Activated CD4-positive, alpha-beta T cell treated with anti-CD3 and anti-CD28 coated beads, Interleukin-2, amount 50 U/mL, for 24 hours (primary cell): ENCODE data around the gene GAP43.

Source experiments
- DNase-seq, 2 donors: peaks; one replicate each; pipeline ENCODE4 v3.0.0-alpha.2; 2020; ENCODE audit warnings: low read depth in 1 of 2, low spot score in 1 of 2

GAP43 gene

DNA sequence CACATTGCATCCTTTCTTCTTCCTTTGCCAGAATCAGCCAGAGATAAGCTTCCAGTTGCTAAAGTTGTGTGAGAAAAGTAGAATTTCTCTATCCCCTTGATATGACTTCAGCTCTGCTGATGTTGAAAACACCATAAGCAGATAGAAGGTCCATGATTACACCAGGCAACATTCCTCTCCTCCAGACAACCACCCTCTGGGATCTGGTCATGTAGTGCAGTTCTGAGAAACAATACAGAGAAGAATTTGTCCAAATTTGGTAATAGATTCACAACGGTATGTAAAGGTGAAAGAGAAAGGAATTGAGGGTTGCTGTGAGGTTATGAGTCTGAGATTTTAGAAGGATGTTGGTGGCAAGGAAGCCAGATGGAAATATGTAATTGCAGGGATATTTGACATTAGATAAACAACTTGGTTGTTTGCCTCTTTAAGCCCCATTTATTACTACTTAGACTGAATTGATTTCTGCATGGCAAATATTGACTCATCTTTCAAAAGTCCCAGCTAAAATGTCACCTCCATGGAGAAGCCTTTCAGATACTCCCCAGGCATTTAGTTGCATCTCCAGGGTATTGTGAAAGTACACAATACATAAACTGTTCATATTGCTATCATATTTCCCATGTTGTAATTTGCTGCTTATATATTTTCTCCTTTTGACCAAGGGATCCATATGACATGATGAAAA, 134.9 kb downstream of the GAP43 start:
- DNase-seq, result no peak

DNA sequence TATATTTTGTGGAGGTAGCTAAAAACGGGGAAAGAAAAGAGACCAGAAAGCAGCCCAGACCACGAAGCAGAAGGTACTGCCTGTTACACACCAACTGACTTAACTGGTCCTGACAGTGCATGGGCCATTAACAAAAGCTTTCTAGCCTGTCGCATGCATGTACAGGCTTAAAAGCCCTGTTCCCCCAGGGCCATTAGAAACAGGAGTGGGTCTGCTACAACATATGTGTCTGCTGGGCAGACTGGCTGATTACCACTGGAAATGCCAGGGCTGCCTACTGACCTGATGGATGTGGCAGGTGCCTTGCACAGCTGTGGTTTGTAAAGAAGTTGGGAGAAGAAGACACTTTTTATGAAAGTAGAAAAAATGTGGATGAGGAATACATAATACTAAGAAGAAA, 137.4 kb downstream of the GAP43 start:
- no peak for DNase-seq

DNA sequence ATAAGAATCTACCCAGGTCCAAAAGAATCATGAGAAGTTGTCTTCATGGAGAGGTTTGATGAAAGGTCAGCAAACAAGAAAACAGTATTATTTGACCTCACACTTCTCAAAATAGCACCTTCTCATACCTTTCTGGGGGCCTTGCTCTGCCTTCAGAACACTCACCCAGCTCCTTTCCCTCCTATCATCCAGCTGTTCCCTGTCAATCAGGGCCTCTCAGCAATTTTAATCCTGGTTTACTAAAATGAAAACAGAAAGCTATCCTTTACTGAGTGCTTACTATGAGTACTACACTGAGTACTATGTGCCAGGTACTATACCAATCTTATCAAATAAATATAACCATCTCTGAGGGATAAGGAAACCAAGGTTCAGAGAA, 138.6 kb downstream of the GAP43 start:
- DNase-seq, result no peak

DNA sequence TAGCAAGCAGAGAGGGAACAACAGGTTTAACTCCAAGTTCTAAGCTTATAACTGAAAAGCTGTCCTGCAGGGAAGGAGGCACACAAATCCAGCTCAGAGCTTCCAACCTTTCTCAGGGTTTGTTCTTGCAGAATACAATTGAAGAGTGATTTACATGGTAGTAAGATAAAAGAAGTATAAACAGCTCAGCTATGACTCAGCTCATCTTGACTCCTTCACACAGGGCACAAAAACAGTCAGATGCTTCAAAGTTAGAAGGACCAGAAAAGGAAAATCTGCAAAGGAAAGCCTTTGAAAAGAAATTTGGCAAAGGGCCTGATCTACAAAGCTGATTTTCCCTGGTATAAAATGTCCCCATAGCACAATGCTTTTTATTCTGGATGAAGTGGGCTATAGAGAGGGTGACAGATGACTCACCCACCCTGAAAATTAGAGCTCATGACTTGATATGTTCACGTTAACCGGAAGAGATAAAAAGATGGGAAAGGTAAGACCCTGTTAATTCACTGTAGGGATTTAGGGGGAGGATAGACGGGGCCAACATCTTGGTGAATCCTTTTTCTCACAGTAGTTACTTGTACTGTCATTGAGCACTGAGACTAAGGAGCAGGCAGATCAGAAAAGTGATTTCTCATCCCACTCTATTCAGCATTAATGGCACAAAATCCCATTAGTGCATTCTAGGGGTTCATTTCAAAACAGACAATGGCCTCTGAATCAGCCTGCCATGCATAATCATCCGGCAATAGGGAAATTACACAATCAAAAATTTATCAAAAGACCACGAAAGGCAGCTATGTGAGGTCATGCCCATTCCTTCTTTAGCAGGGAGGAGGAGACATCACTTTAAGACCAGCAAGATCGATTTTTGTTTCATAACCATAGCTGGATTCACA, 143.5 kb downstream of the GAP43 start:
- no peak for DNase-seq

DNA sequence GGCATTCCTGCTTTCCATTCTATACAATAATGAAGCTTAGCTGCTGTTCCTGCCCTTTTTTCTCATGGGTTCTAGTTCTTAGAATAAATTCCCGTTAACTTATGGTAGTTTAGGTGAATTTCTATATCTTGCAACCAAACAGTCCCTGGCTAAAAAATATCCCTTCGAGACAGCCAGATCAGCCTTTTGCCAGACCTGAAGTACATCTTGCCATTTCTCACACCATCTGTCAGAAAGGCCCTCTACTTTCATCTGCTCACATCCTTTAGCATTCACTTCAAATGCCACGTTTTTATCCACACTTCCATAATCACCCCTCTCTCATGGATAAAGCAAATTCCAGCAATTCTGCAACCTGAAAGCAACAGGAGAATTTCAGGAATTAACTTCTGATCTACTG, 145.4 kb downstream of the GAP43 start:
- no peak for DNase-seq
